Measurements from ENCODE around the gene CDH4. TPM values are rescaled to one million over a fixed set of nuclear protein-coding genes. Genes with fewer than 3 reads are reported as not detected.

Gene CDH4
- total and polyA plus RNA-seq, 2 of the 4 experiments (the other 2 are of a cell fraction), result 1.6 to 3.5 TPM

DNA sequence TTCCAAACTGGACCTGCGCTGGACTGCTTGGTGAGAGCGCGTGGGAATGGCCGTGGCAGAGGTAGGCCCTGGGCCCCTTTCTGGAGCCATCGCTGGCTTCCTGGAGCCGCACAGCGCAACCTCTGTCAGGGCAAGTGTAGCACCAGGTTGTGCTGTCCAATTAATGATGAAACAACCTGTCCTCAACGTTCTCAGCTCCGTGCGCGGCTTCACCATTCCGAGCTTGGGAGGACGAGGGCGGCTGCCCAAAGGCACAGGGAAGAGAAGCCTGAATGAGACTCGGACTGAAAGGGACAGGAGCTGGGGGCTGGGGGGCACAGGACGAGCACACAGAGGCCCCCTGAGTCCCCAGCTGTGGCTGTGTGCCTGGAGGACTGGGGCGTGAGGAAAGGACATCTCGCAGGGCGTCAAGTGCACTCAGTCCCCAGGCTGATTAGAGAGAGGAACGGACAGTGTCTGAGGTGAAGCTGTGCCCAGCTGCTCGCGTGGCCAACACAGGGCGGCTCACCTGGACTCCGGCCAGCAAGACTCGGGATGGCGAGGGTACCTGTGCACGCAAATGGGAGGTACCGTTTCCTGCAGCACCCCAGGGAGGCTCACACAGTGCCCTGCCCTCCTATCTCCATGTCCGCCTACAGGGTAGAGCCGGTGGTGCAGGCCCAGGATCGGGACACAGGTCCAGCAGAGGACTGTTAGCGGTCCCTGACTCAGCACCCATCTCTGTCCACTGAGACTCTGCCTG, 410.3 kb downstream of the CDH4 start:
- Histone ChIP-seq H3K23ac (ENCODE audit: low read depth, low read length) (no peak overlapping the region), H2BK20ac (ENCODE audit: low read depth, low read length) (no peak overlapping the region), H4K91ac (ENCODE audit: insufficient read depth, low read depth, low read length) (no peak overlapping the region), H2BK120ac (ENCODE audit: low read depth, low read length) (no peak overlapping the region), H3K27me3 (ENCODE audit: control insufficient read depth, insufficient read depth, low read length) (no peaks in the 10 kb centered on the region; the same call in 1 of the 2 replicates), H4K20me1 (ENCODE audit: insufficient read depth, low read length) (no peaks in the 10 kb centered on the region), H3K4ac (ENCODE audit: low read depth, low read length) (no peak overlapping the region), H2AFZ (replicated peaks; ENCODE audit: low read length, poor library complexity) (no peak overlapping the region), H3K9me1 (ENCODE audit: insufficient read depth, low read length) (no peaks in the 10 kb centered on the region), H2AK5ac (ENCODE audit: low read depth, low read length) (no peak overlapping the region), H2BK15ac (ENCODE audit: low read depth, low read length) (no peak overlapping the region), H4K5ac (ENCODE audit: low read depth, low read length) (no peak overlapping the region), H2BK5ac (ENCODE audit: low read depth, low read length, poor library complexity, severe bottlenecking) (no peak overlapping the region), H3K79me1 (ENCODE audit: low read depth in 1 of 2, low read length in 2 of 2) (no peaks in the 10 kb centered on the region), H3K4me3 (ENCODE audit: insufficient read depth, low read depth, low read length) (no peak overlapping the region), H3K36me3 (ENCODE audit: control insufficient read depth, insufficient read depth, low read length) (no peaks in the 10 kb centered on the region), H3K27ac (ENCODE audit: insufficient read depth, low read length) (no peak overlapping the region), H3K18ac (ENCODE audit: low read depth, low read length) (no peak overlapping the region), H3K4me1 (ENCODE audit: control insufficient read depth, insufficient read depth, low read length) (no peaks in the 10 kb centered on the region), H4K8ac (ENCODE audit: low read depth in 2 of 2, low read length in 2 of 2) (no peak overlapping the region), H3K14ac (replicated peaks; ENCODE audit: low read depth, low read length) (no peak overlapping the region), H2AK9ac (replicated peaks; ENCODE audit: low read depth, low read length, poor library complexity) (no peak overlapping the region), H3K4me2 (ENCODE audit: low read depth, low read length) (no peak overlapping the region), H3K9ac (ENCODE audit: low read depth, low read length) (no peak overlapping the region), H3K9me3 (ENCODE audit: control insufficient read depth, insufficient read depth, low read length) (peaks cover 4% of the 10 kb centered on the region; the same call in 1 of the 2 replicates), H3K56ac (ENCODE audit: extremely low read depth, insufficient read depth, low read length) (no peak overlapping the region)
- 69% methylated on average over 17 of the region's 32 CpGs; no CpG with 5 or more reads in 1 of the 2 experiments for WGBS, 2 experiments (ENCODE audit: extremely low coverage in 2 of 2, insufficient read length in 1 of 2)
- CTCF ChIA-PET, result no interaction called here
- ATAC-seq (ENCODE audit: low read depth) (no peak), DNase-seq (no peak)
- POLR2A ChIA-PET (ENCODE audit: unreplicated experiment), result no interaction called here
- in situ Hi-C loops (cut with MboI; ENCODE audit: low sequenced_read_pairs) (no loop called here), dilution Hi-C loops (cut with HindIII; ENCODE audit: low sequenced_read_pairs, unreplicated experiment) (no loop called here), intact Hi-C loops (cut with micrococcal nuclease) (no loop called here)
- no peak for TF ChIP-seq RFX5 (IDR thresholded peaks at IDR 0.05; ENCODE audit: low read depth, low read length)
- no peak for TF ChIP-seq RAD21 (IDR thresholded peaks at IDR 0.05; ENCODE audit: low read length)
- TF ChIP-seq, protein P1, sequence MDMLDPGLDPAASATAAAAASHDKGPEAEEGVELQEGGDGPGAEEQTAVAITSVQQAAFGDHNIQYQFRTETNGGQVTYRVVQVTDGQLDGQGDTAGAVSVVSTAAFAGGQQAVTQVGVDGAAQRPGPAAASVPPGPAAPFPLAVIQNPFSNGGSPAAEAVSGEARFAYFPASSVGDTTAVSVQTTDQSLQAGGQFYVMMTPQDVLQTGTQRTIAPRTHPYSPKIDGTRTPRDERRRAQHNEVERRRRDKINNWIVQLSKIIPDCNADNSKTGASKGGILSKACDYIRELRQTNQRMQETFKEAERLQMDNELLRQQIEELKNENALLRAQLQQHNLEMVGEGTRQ (IDR thresholded peaks at IDR 0.05; ENCODE audit: low read depth, low read length), result no peak
- TF ChIP-seq, protein P2, sequence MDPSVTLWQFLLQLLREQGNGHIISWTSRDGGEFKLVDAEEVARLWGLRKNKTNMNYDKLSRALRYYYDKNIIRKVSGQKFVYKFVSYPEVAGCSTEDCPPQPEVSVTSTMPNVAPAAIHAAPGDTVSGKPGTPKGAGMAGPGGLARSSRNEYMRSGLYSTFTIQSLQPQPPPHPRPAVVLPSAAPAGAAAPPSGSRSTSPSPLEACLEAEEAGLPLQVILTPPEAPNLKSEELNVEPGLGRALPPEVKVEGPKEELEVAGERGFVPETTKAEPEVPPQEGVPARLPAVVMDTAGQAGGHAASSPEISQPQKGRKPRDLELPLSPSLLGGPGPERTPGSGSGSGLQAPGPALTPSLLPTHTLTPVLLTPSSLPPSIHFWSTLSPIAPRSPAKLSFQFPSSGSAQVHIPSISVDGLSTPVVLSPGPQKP (IDR thresholded peaks at IDR 0.05; ENCODE audit: borderline replicate concordance, low read depth, low read length), result no peak
- no peak for TF ChIP-seq POLR2A (IDR thresholded peaks at IDR 0.05; ENCODE audit: low read depth, low read length)
- TF ChIP-seq CHD1 (IDR thresholded peaks at IDR 0.05; ENCODE audit: low read depth, low read length), result no peak
- TF ChIP-seq MXI1 (IDR thresholded peaks at IDR 0.05; ENCODE audit: borderline replicate concordance, low read depth, low read length), result no peak
- no peak for TF ChIP-seq MAZ (IDR thresholded peaks at IDR 0.05; ENCODE audit: borderline replicate concordance, low read depth, low read length)
- no peak for TF ChIP-seq FOS (IDR thresholded peaks at IDR 0.05; ENCODE audit: low read depth, low read length)
- TF ChIP-seq, protein P3, sequence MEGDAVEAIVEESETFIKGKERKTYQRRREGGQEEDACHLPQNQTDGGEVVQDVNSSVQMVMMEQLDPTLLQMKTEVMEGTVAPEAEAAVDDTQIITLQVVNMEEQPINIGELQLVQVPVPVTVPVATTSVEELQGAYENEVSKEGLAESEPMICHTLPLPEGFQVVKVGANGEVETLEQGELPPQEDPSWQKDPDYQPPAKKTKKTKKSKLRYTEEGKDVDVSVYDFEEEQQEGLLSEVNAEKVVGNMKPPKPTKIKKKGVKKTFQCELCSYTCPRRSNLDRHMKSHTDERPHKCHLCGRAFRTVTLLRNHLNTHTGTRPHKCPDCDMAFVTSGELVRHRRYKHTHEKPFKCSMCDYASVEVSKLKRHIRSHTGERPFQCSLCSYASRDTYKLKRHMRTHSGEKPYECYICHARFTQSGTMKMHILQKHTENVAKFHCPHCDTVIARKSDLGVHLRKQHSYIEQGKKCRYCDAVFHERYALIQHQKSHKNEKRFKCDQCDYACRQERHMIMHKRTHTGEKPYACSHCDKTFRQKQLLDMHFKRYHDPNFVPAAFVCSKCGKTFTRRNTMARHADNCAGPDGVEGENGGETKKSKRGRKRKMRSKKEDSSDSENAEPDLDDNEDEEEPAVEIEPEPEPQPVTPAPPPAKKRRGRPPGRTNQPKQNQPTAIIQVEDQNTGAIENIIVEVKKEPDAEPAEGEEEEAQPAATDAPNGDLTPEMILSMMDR (conservative IDR thresholded peaks at IDR 0.05; ENCODE audit: low read depth, low read length), result no peak
- TF ChIP-seq NFE2L2 (IDR thresholded peaks at IDR 0.05; ENCODE audit: low read depth, low read length), result no peak
- TF ChIP-seq BHLHE40 (IDR thresholded peaks at IDR 0.05; ENCODE audit: low read depth, low read length), result no peak
- no peak for TF ChIP-seq CEBPB (IDR thresholded peaks at IDR 0.05; ENCODE audit: low read depth, low read length)
- TF ChIP-seq SMC3 (IDR thresholded peaks at IDR 0.05; ENCODE audit: low read depth, low read length), result no peak
- TF ChIP-seq MAFK (IDR thresholded peaks at IDR 0.05; ENCODE audit: low read depth, low read length), result no peak
- no peak for TF ChIP-seq RCOR1 (IDR thresholded peaks at IDR 0.05; ENCODE audit: insufficient replicate concordance, low read length)
- no TSS peak for BruUV-seq (replicated peaks)

Data from IMR-90 (cell line).